Measurements from ENCODE around the gene PEAK3.

Gene PEAK3

DNA sequence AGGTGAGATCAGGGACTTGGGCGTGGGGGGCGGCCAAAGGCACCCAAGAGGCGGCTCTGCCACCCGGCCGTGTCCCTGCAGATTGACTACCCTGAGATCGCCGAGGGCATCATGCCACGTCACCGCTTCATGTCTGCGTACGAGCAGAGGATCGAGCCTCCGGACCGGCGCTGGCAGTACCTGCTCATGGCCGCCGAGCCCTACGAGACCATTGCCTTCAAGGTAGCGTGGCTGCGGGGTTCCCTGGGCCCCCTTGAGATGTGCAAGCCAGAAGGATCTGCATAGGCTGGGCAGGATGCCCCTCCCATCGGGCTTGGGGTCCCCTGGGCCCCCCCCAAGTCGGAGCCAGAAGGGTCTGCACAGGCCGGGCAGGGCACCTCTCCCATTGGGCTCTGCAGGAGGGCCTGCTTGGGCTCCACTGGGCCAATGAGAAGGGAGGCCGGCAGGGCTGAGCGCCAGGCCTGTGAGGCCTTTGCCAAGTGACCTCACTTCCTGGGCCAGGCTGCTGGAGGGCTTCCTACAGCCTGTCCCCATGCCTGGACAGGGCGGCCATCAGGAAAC is 35.1 kb downstream of the PEAK3 start:
- Histone ChIP-seq H3K18ac (ENCODE audit: low read depth in 1 of 2, low read length in 2 of 2) (no peak overlapping the region), H3K4me2 (ENCODE audit: low read length, poor library complexity, severe bottlenecking) (no peak overlapping the region), H3K9ac (ENCODE audit: low read length) (no peak overlapping the region), H2AFZ (ENCODE audit: low read depth, low read length) (no peak overlapping the region), H3K9me3 (ENCODE audit: control insufficient read depth, low read length) (no peaks in the 10 kb centered on the region), H2BK15ac (ENCODE audit: low read depth, poor library complexity, severe bottlenecking) (no peak overlapping the region), H3K27ac (ENCODE audit: low read length, poor library complexity, severe bottlenecking) (peak overlapping the region; percentile 59), H3K14ac (ENCODE audit: low read length in 2 of 2) (no peak overlapping the region), H3K36me3 (ENCODE audit: control insufficient read depth in 1 of 2, insufficient read depth in 2 of 2, low read depth in 1 of 2, low read length in 2 of 2) (peaks cover 54 to 100% of the 10 kb centered on the region in 2 experiments), H4K91ac (ENCODE audit: low read length) (no peak overlapping the region), H2AK5ac (ENCODE audit: low read length, severe bottlenecking) (no peak overlapping the region), H3K23ac (ENCODE audit: low read length in 2 of 2) (no peak overlapping the region), H2BK120ac (ENCODE audit: low read depth, low read length) (no peak overlapping the region), H3K4me1 (ENCODE audit: control insufficient read depth, insufficient read depth, low read depth, low read length) (peaks cover 16% of the 10 kb centered on the region), H3K27me3 (ENCODE audit: control insufficient read depth in 1 of 2, insufficient read depth in 1 of 2, low read length in 2 of 2) (peaks cover 0 to 23% of the 10 kb centered on the region in 2 experiments), H2BK12ac (ENCODE audit: low read length in 2 of 2) (no peak overlapping the region), H2BK5ac (ENCODE audit: low read depth, low read length, poor library complexity, severe bottlenecking) (no peak overlapping the region), H3K4me3 (ENCODE audit: insufficient read depth in 1 of 2, low read depth in 1 of 2, low read length in 2 of 2) (no peak overlapping the region), H4K8ac (ENCODE audit: low read length) (no peak overlapping the region), H3K79me1 (replicated peaks; ENCODE audit: low read length, poor library complexity, severe bottlenecking) (peaks cover 30% of the 10 kb centered on the region), H3K4ac (ENCODE audit: low read depth in 1 of 2, low read length in 2 of 2) (no peak overlapping the region)
- no peak for DNase-seq
- 88% methylated on average over 26 of the region's 26 CpGs for WGBS

DNA sequence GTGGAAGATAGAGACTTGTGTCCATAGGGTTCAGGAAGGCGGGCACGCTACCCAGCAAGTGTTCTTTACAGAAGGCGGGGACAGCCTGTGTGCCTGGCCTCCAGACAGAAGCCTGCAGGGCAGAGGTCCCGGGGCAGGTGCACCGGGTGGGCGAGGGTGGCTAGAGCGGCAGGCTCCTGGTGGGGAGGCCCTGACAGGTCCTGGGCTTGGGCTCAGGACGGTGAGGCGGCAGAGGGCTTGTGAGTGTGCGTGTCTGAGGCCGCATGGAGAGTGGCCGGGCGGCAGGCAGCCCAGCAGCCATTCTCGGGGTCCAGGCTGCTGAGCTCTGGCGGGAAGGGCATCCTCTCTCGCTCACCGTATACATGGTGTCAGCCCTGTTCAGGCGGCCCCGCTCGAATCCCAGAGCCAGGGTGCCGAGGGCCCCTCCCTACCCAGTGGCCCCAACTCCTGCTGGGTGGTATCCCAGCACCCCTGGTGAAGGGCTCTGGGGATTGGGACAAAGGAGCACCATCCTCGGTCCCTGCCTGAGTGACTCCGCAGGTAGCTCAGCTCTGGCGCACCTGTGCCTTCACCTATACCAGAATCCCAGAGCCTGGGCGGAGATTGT is 35.9 kb downstream of the PEAK3 start:
- peaks cover 21% of the 10 kb centered on the region for H3K4me1 ChIP-seq (ENCODE audit: control insufficient read depth, insufficient read depth, low read depth, low read length)
- 92% methylated on average over 25 of the region's 25 CpGs for WGBS
- H2AFZ ChIP-seq (ENCODE audit: low read depth, low read length): no peak overlapping the region
- H3K23ac ChIP-seq (ENCODE audit: low read length in 2 of 2): no peak overlapping the region
- no peak overlapping the region for H3K18ac ChIP-seq (ENCODE audit: low read depth in 1 of 2, low read length in 2 of 2)
- H4K91ac ChIP-seq (ENCODE audit: low read length): no peak overlapping the region
- no peaks in the 10 kb centered on the region for H3K9me3 ChIP-seq (ENCODE audit: control insufficient read depth, low read length)
- H2BK15ac ChIP-seq (ENCODE audit: low read depth, poor library complexity, severe bottlenecking): no peak overlapping the region
- H4K8ac ChIP-seq (ENCODE audit: low read length): no peak overlapping the region
- H2BK5ac ChIP-seq (ENCODE audit: low read depth, low read length, poor library complexity, severe bottlenecking): no peak overlapping the region
- peaks cover 54 to 99% of the 10 kb centered on the region in 2 experiments for H3K36me3 ChIP-seq (ENCODE audit: control insufficient read depth in 1 of 2, insufficient read depth in 2 of 2, low read depth in 1 of 2, low read length in 2 of 2)
- no peak overlapping the region for H3K4ac ChIP-seq (ENCODE audit: low read depth in 1 of 2, low read length in 2 of 2)
- H3K14ac ChIP-seq (ENCODE audit: low read length in 2 of 2): no peak overlapping the region
- no peak overlapping the region for H2BK12ac ChIP-seq (ENCODE audit: low read length in 2 of 2)
- no peak overlapping the region for H3K9ac ChIP-seq (ENCODE audit: low read length)
- no peak overlapping the region for H3K4me2 ChIP-seq (ENCODE audit: low read length, poor library complexity, severe bottlenecking)
- peaks cover 28% of the 10 kb centered on the region for H3K79me1 ChIP-seq (replicated peaks; ENCODE audit: low read length, poor library complexity, severe bottlenecking)
- H3K4me3 ChIP-seq (ENCODE audit: insufficient read depth in 1 of 2, low read depth in 1 of 2, low read length in 2 of 2): no peak overlapping the region
- no peak overlapping the region for H2AK5ac ChIP-seq (ENCODE audit: low read length, severe bottlenecking)
- no peak overlapping the region for H3K27ac ChIP-seq (ENCODE audit: low read length, poor library complexity, severe bottlenecking)
- H3K27me3 ChIP-seq (ENCODE audit: control insufficient read depth in 1 of 2, insufficient read depth in 1 of 2, low read length in 2 of 2): peaks cover 0 to 15% of the 10 kb centered on the region in 2 experiments
- DNase-seq: no peak
- no peak overlapping the region for H2BK120ac ChIP-seq (ENCODE audit: low read depth, low read length)

DNA sequence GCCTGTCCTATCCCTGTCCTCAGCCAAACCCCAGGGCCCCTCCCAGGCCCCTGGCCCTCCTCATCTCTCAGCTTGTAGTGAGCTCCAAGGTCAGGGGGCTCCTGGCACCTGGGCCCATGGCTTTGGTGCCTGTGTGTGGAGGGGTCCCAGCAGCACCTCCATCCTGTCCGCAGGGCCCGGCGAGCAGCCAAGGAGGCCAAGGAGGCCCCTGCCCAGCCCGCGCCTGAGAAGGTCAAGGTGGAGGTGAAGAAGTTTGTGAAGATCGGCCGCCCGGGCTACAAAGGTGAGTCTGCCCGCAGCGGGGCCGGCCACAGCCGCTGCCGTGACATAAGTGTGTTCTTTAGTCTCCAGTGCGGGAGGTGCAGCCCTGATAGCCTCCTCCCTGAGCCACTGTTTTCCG is 36.7 kb downstream of the PEAK3 start:
- Histone ChIP-seq H2BK120ac (ENCODE audit: low read depth, low read length) (no peak overlapping the region), H4K91ac (ENCODE audit: low read length) (no peak overlapping the region), H3K4ac (ENCODE audit: low read depth in 1 of 2, low read length in 2 of 2) (no peak overlapping the region), H3K18ac (ENCODE audit: low read depth in 1 of 2, low read length in 2 of 2) (no peak overlapping the region), H2AFZ (ENCODE audit: low read depth, low read length) (no peak overlapping the region), H3K9me3 (ENCODE audit: control insufficient read depth, low read length) (no peaks in the 10 kb centered on the region), H3K14ac (ENCODE audit: low read length in 2 of 2) (no peak overlapping the region), H3K79me1 (replicated peaks; ENCODE audit: low read length, poor library complexity, severe bottlenecking) (peaks cover 28% of the 10 kb centered on the region), H3K23ac (ENCODE audit: low read length in 2 of 2) (no peak overlapping the region), H3K4me3 (ENCODE audit: insufficient read depth in 1 of 2, low read depth in 1 of 2, low read length in 2 of 2) (peak overlapping the region in 1 of 2 experiments; percentile 20), H3K4me2 (ENCODE audit: low read length, poor library complexity, severe bottlenecking) (no peak overlapping the region), H3K9ac (ENCODE audit: low read length) (no peak overlapping the region), H4K8ac (ENCODE audit: low read length) (no peak overlapping the region), H3K36me3 (ENCODE audit: control insufficient read depth in 1 of 2, insufficient read depth in 2 of 2, low read depth in 1 of 2, low read length in 2 of 2) (peaks cover 54 to 98% of the 10 kb centered on the region in 2 experiments), H2BK12ac (ENCODE audit: low read length in 2 of 2) (no peak overlapping the region), H3K4me1 (ENCODE audit: control insufficient read depth, insufficient read depth, low read depth, low read length) (peaks cover 29% of the 10 kb centered on the region), H2BK15ac (ENCODE audit: low read depth, poor library complexity, severe bottlenecking) (no peak overlapping the region), H2AK5ac (ENCODE audit: low read length, severe bottlenecking) (no peak overlapping the region), H3K27me3 (ENCODE audit: control insufficient read depth in 1 of 2, insufficient read depth in 1 of 2, low read length in 2 of 2) (peaks cover 0 to 7% of the 10 kb centered on the region in 2 experiments), H2BK5ac (ENCODE audit: low read depth, low read length, poor library complexity, severe bottlenecking) (no peak overlapping the region), H3K27ac (ENCODE audit: low read length, poor library complexity, severe bottlenecking) (no peak overlapping the region)
- 98% methylated on average over 15 of the region's 15 CpGs for WGBS
- no peak for DNase-seq

DNA sequence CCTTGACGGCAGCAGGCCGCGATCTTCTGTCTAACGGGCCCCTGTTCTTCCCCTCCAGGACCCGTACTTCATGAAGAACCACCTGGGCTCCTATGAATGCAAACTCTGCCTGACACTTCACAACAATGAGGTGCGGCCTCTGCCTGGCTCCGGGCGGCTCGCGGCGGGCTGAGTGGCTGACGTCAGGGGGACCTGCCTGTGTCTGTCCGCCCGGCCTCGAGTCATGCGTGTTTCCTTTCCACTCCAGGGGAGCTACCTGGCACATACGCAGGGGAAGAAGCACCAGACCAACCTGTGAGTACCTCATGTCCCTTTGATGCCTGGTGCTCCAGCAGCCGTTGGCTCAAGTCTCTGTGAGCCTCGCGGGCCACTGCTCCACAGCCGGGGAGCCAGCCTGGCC is 37.5 kb downstream of the PEAK3 start:
- WGBS: 97% methylated on average over 21 of the region's 21 CpGs

More for the DNA sequence above, 37.5 kb downstream of the PEAK3 start:
- Histone ChIP-seq H3K27ac (ENCODE audit: low read length, poor library complexity, severe bottlenecking) (no peak overlapping the region), H3K27me3 (ENCODE audit: control insufficient read depth in 1 of 2, insufficient read depth in 1 of 2, low read length in 2 of 2) (no peaks in the 10 kb centered on the region), H3K4me3 (ENCODE audit: insufficient read depth in 1 of 2, low read depth in 1 of 2, low read length in 2 of 2) (peak overlapping the region in 1 of 2 experiments; percentile 9), H4K91ac (ENCODE audit: low read length) (no peak overlapping the region), H3K9me3 (ENCODE audit: control insufficient read depth, low read length) (no peaks in the 10 kb centered on the region), H2AFZ (ENCODE audit: low read depth, low read length) (no peak overlapping the region), H3K23ac (ENCODE audit: low read length in 2 of 2) (no peak overlapping the region), H2BK5ac (ENCODE audit: low read depth, low read length, poor library complexity, severe bottlenecking) (no peak overlapping the region), H2BK15ac (ENCODE audit: low read depth, poor library complexity, severe bottlenecking) (no peak overlapping the region), H3K79me1 (replicated peaks; ENCODE audit: low read length, poor library complexity, severe bottlenecking) (peaks cover 27% of the 10 kb centered on the region), H4K8ac (ENCODE audit: low read length) (peak overlapping the region; percentile 8), H3K14ac (ENCODE audit: low read length in 2 of 2) (no peak overlapping the region), H3K4me1 (ENCODE audit: control insufficient read depth, insufficient read depth, low read depth, low read length) (peaks cover 33% of the 10 kb centered on the region), H3K4me2 (ENCODE audit: low read length, poor library complexity, severe bottlenecking) (no peak overlapping the region), H3K18ac (ENCODE audit: low read depth in 1 of 2, low read length in 2 of 2) (no peak overlapping the region), H3K36me3 (ENCODE audit: control insufficient read depth in 1 of 2, insufficient read depth in 2 of 2, low read depth in 1 of 2, low read length in 2 of 2) (peaks cover 54 to 93% of the 10 kb centered on the region in 2 experiments), H2BK120ac (ENCODE audit: low read depth, low read length) (no peak overlapping the region), H2BK12ac (ENCODE audit: low read length in 2 of 2) (no peak overlapping the region), H3K4ac (ENCODE audit: low read depth in 1 of 2, low read length in 2 of 2) (no peak overlapping the region), H3K9ac (ENCODE audit: low read length) (no peak overlapping the region), H2AK5ac (ENCODE audit: low read length, severe bottlenecking) (no peak overlapping the region)
- DNase-seq: no peak

All from mesenchymal stem cell (in vitro differentiated cells and primary cell).